HepG2 (cell line): ENCODE data around the gene ATP2B3. TPM values are rescaled to one million over a fixed set of nuclear protein-coding genes. Genes with fewer than 3 reads are reported as not detected.

ENCODE experiments used
- ATAC-seq: fragments of 200-7000 bp; cut with Tn5 transposase; 3 replicates; pipeline ENCODE4 v1.9.1; 2020; ENCODE audit warnings: mild to moderate bottlenecking, moderate library complexity
- BruUV-seq: library from RNA; stranded (reverse); fragments of 400-500 nt; replicated peaks from 2 replicates; lab custom pipeline; 2021; lab: Mats Ljungman, UMichigan
- CTCF ChIA-PET: fragments of 300-600 bp; formaldehyde crosslinking; extraction: SDS; loops from one replicate; lab custom pipeline; 2021; ENCODE audit warnings: low total read pairs, inconsistent platforms, low intra/inter-chr PET ratio; lab: Yijun Ruan, JAX
- POLR2A ChIA-PET: fragments of 350-600 bp; sonication (Branson Sonifier 250); formaldehyde crosslinking; loops from one replicate; lab custom pipeline; 2020; ENCODE audit warnings: antibody characterized with exemption, inconsistent platforms; lab: Yijun Ruan, JAX
- DNase-seq: peaks from one replicate; pipeline ENCODE4 v3.0.0-alpha.2; 2015; ENCODE audit warnings: low spot score
- FAIRE-seq: peaks from 3 replicates; lab custom pipeline; 2011; peaks lifted over from hg19 to GRCh38; lab: Jason Lieb, UNC
- H2AFZ ChIP-seq: one replicate; pipeline ENCODE4 v1.6.1; 2011; ENCODE audit warnings: low read length, inconsistent platforms
- H3K27ac ChIP-seq: fragments of 300-600 bp; 3 replicates; pipeline ENCODE4 v1.8.0; 2011; ENCODE audit warnings: mixed run types, mild to moderate bottlenecking, mixed read lengths, low read length, inconsistent platforms; ENCODE audit not compliant: insufficient read depth; ENCODE audit errors: extremely low read length
- H3K27me3 ChIP-seq, 2 experiments: fragments of 200-600 bp in 1 of 2; 2 replicates in 1 of 2; 3 replicates in 1 of 2; pipeline versions ENCODE4 v1.6.0 to v1.8.0; 2011; ENCODE audit warnings: low read length in 2 of 2, mild to moderate bottlenecking in 2 of 2, moderate library complexity in 2 of 2, inconsistent platforms in 1 of 2; ENCODE audit not compliant: insufficient read depth in 2 of 2, control insufficient read depth in 1 of 2
- H3K36me3 ChIP-seq, 2 experiments: fragments of 200-600 bp in 1 of 2; replicated peaks in 1 of 2; 2 replicates in 1 of 2; 3 replicates in 1 of 2; pipeline versions ENCODE4 v1.5.1 to v1.8.0; 2011; ENCODE audit warnings: low read length in 2 of 2, inconsistent platforms in 1 of 2; ENCODE audit not compliant: insufficient read depth in 2 of 2, control insufficient read depth in 1 of 2
- H3K4me1 ChIP-seq: 2 replicates; pipeline ENCODE4 v1.5.1; 2012; ENCODE audit warnings: low read length, inconsistent platforms; ENCODE audit not compliant: insufficient read depth
- H3K4me2 ChIP-seq: 2 replicates; pipeline ENCODE4 v1.6.0; 2011; ENCODE audit warnings: low read depth, low read length, inconsistent platforms
- H3K4me3 ChIP-seq, 3 experiments: fragments of 200-600 bp in 1 of 3; sonication (generic), shearing (Covaris generic) in 1 of 3; replicated peaks in 1 of 3; 2 replicates each; pipeline ENCODE4 v1.5.1; 2011 to 2016; ENCODE audit warnings: low read length in 3 of 3, inconsistent platforms in 2 of 3, low read depth in 2 of 3, mild to moderate bottlenecking in 2 of 3, control low read depth in 1 of 3, mixed read lengths in 1 of 3; ENCODE audit not compliant: insufficient read depth in 1 of 3
- H3K79me2 ChIP-seq: one replicate; pipeline ENCODE4 v1.6.1; 2011; ENCODE audit warnings: low read length, inconsistent platforms; ENCODE audit not compliant: insufficient read depth
- H3K9ac ChIP-seq: 2 replicates; pipeline ENCODE4 v1.6.0; 2011; ENCODE audit warnings: mild to moderate bottlenecking, low read depth, low read length, inconsistent platforms; ENCODE audit not compliant: insufficient read depth
- H3K9me3 ChIP-seq: 2 replicates; pipeline ENCODE4 v1.5.1; 2012; ENCODE audit warnings: mild to moderate bottlenecking, low read length
- H4K20me1 ChIP-seq: 2 replicates; pipeline ENCODE4 v1.6.0; 2011; ENCODE audit warnings: inconsistent platforms, mild to moderate bottlenecking, low read length, moderate library complexity; ENCODE audit not compliant: insufficient read depth
- DR1 ChIP-seq: sonication (generic); formaldehyde crosslinking; IDR thresholded peaks from 2 replicates; pipeline ENCODE4 v1.8.0; 2021; ENCODE audit warnings: mild to moderate bottlenecking, missing genetic modification reagents, inconsistent platforms
- EED ChIP-seq: sonication (generic); formaldehyde crosslinking; IDR thresholded peaks from 2 replicates; pipeline ENCODE4 v1.5.0; 2020; ENCODE audit warnings: mild to moderate bottlenecking, missing genetic modification reagents
- KDM5B ChIP-seq: sonication (generic); formaldehyde crosslinking; IDR thresholded peaks from 2 replicates; pipeline ENCODE4 v1.4.0; 2020; ENCODE audit warnings: missing genetic modification reagents, mild to moderate bottlenecking, borderline replicate concordance
- MZF1 ChIP-seq: sonication (generic); formaldehyde crosslinking; IDR thresholded peaks from 2 replicates; pipeline ENCODE4 v1.8.1; 2023; ENCODE audit warnings: mild to moderate bottlenecking, missing genetic modification reagents, borderline replicate concordance
- POLR2AphosphoS5 ChIP-seq: IDR thresholded peaks from 2 replicates; pipeline ENCODE4 v1.6.1; 2012; ENCODE audit warnings: low read depth, low read length
- RBFOX2 ChIP-seq: fragments of 200-400 bp; formaldehyde crosslinking; IDR thresholded peaks from 2 replicates; pipeline ENCODE4 v1.6.1; 2017; ENCODE audit warnings: low read depth, mild to moderate bottlenecking, low read length
- SRY ChIP-seq: sonication (generic); formaldehyde crosslinking; IDR thresholded peaks from 2 replicates; pipeline ENCODE4 v1.8.0; 2022; ENCODE audit warnings: mild to moderate bottlenecking, missing genetic modification reagents
- TAF1 ChIP-seq: sonication (generic); formaldehyde crosslinking; IDR thresholded peaks from 2 replicates; pipeline ENCODE4 v1.4.0; 2020; ENCODE audit warnings: missing genetic modification reagents
- THRA ChIP-seq: sonication (generic); formaldehyde crosslinking; IDR thresholded peaks from 2 replicates; pipeline ENCODE4 v1.4.0; 2020; ENCODE audit warnings: missing genetic modification reagents, borderline replicate concordance
- ZBTB20 ChIP-seq: sonication (generic); formaldehyde crosslinking; IDR thresholded peaks from 2 replicates; pipeline ENCODE4 v1.8.1; 2023; ENCODE audit warnings: missing genetic modification reagents, low read depth, mild to moderate bottlenecking, borderline replicate concordance
- ZNF674 ChIP-seq: sonication (generic); formaldehyde crosslinking; IDR thresholded peaks from 2 replicates; pipeline ENCODE4 v1.5.0; 2020; ENCODE audit warnings: low read depth, mild to moderate bottlenecking, missing genetic modification reagents
- WGBS: methylation state at CpG from one replicate; pipeline ENCODE4 v1.1.6; 2017; ENCODE audit warnings: low lambda C conversion rate; 5-methylcytosine and 5-hydroxymethylcytosine counted together
- in situ Hi-C: cut with HindIII; loops from 2 replicates; pipeline ENCODE4 v1.10.0; 2017; ENCODE audit warnings: low pct_unique_long_range_greater_than_20kb; ENCODE audit not compliant: extremely low pct_ligation_motif_present
- intact Hi-C: fragments of 100-400 bp; cut with micrococcal nuclease; formaldehyde crosslinking; loops from one replicate; pipeline ENCODE4 v1.10.0; 2022; ENCODE audit not compliant: unreplicated experiment
- polyA plus RNA-seq, 8 experiments: library from polyadenylated mRNA; depleted of rRNA in 3 of 8; stranded (reverse) in 7 of 8; unstranded in 1 of 8; fragments of >200 nt; fragmentation: Illumina TruSeq in 4 of 8; extraction: Trizol in 4 of 8; gene quantifications; 2 replicates each; pipeline versions ENCODE4 v1.2.1 to v1.2.3, GENCODE V29; 2011 to 2016; ENCODE audit warnings: low read depth in 4 of 8, missing spikeins in 1 of 8, mixed read lengths in 1 of 8; ENCODE audit not compliant: insufficient read depth in 1 of 8
- total RNA-seq, 5 experiments: library from RNA; depleted of rRNA; stranded (reverse); fragments of >200 nt; fragmentation: Illumina TruSeq; extraction: Trizol; gene quantifications; 2 replicates each; pipeline ENCODE4 v1.2.3, GENCODE V29; 2016; ENCODE audit warnings: low read depth in 1 of 5
- TF ChIP-seq, protein P1 (sequence below): sonication (generic); formaldehyde crosslinking; IDR thresholded peaks from 2 replicates; pipeline ENCODE4 v1.5.0; 2020; ENCODE audit warnings: mild to moderate bottlenecking, missing genetic modification reagents, borderline replicate concordance
- TF ChIP-seq, protein P2 (sequence below): sonication (generic); formaldehyde crosslinking; conservative IDR thresholded peaks from 2 replicates; pipeline ENCODE4 v1.8.1; 2023; ENCODE audit warnings: missing genetic modification reagents
- TF ChIP-seq, protein P3 (sequence below): fragments of 450-650 bp; IDR thresholded peaks from 2 replicates; pipeline ENCODE4 v1.6.1; 2016

The ATP2B3 gene
- total and polyA plus RNA-seq, 2 of the 13 experiments (the other 11 are each of a cell fraction or from before 2014, with no cell fraction given), result not detected

DNA sequence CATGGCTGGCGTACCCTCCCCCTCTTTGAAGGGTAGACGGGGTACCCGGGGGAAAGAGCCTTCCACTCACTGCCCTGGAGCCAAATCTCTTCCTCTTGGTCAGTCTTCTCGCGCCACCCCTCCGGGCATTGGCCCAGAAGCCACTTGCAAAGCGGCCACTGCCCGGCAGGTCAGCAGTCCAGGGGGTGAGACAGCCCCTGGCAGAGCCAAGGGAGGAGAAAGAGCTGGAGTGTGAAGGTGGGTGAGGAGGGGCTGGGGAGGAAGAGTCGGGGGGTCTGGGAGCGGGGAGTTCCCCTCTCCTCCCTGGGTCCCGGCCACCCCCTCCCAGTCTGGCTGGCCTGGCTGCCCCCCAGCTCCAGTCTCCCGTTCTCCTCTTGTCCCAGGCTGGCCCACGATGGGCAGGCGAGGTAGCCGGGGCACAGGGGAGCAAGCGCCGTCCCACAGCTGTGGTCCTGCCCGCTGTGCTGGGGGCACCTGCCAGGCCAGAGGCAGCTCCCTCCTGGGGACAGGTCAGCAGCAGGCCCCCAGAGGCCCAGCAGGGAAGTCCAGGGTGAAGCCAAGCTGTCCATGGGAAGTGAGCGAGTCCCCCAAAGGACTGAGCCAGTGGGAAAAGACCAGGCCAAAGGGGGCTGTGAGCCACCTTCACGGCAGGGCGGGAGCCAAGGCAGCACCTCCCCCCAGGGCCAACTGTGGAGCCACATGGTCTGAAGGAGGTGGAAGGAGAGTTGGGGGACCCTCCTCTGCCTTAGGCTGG lies 108.0 kb downstream of the ATP2B3 start:
- peak overlapping the region; percentile 100 for H3K27ac ChIP-seq
- H3K9ac ChIP-seq, result peak overlapping the region; percentile 95
- no peaks in the 10 kb centered on the region for H3K36me3 ChIP-seq
- no peaks in the 10 kb centered on the region for H3K27me3 ChIP-seq
- ChIA-PET POLR2A (interaction anchor here (1.4 to 11.8 kb wide), 5 partner anchors 11 to 101 kb away, joined by 5 to 596 read pairs (median 144); partner anchors contain the start of gene DUSP9), CTCF (no interaction called here)
- ATAC-seq (no peak; the same call in 2 of the 3 replicates), FAIRE-seq (peak; percentile 77), DNase-seq (no peak)
- peak overlapping the region; percentile 46 to 77 (median 69); a peak in 5 of 6 replicates for H3K4me3 ChIP-seq
- 7% methylated on average over 3 of the region's 21 CpGs for WGBS
- H3K79me2 ChIP-seq, result peaks cover 22% of the 10 kb centered on the region
- H3K4me2 ChIP-seq, result peak overlapping the region; percentile 91
- in situ Hi-C loops (no loop called here), intact Hi-C loops (no loop called here)
- H4K20me1 ChIP-seq, result no peaks in the 10 kb centered on the region
- H3K9me3 ChIP-seq, result no peaks in the 10 kb centered on the region
- no peak overlapping the region for H2AFZ ChIP-seq
- peaks cover 94% of the 10 kb centered on the region for H3K4me1 ChIP-seq
- no TSS peak for BruUV-seq
- no peak for TF ChIP-seq THRA (CRISPR knock-in tag)
- TF ChIP-seq KDM5B (CRISPR knock-in tag), result peak; percentile 6; the same call in 1 of the 2 replicates
- TF ChIP-seq ZNF674 (CRISPR knock-in tag), result no peak
- TF ChIP-seq TAF1, result peak; percentile 40; the same call in 1 of the 2 replicates
- peak; percentile 14; the same call in 1 of the 2 replicates for TF ChIP-seq SRY (CRISPR knock-in tag)
- TF ChIP-seq, protein P1, sequence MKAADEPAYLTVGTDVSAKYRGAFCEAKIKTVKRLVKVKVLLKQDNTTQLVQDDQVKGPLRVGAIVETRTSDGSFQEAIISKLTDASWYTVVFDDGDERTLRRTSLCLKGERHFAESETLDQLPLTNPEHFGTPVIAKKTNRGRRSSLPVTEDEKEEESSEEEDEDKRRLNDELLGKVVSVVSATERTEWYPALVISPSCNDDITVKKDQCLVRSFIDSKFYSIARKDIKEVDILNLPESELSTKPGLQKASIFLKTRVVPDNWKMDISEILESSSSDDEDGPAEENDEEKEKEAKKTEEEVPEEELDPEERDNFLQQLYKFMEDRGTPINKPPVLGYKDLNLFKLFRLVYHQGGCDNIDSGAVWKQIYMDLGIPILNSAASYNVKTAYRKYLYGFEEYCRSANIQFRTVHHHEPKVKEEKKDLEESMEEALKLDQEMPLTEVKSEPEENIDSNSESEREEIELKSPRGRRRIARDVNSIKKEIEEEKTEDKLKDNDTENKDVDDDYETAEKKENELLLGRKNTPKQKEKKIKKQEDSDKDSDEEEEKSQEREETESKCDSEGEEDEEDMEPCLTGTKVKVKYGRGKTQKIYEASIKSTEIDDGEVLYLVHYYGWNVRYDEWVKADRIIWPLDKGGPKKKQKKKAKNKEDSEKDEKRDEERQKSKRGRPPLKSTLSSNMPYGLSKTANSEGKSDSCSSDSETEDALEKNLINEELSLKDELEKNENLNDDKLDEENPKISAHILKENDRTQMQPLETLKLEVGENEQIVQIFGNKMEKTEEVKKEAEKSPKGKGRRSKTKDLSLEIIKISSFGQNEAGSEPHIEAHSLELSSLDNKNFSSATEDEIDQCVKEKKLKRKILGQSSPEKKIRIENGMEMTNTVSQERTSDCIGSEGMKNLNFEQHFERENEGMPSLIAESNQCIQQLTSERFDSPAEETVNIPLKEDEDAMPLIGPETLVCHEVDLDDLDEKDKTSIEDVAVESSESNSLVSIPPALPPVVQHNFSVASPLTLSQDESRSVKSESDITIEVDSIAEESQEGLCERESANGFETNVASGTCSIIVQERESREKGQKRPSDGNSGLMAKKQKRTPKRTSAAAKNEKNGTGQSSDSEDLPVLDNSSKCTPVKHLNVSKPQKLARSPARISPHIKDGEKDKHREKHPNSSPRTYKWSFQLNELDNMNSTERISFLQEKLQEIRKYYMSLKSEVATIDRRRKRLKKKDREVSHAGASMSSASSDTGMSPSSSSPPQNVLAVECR (CRISPR knock-in tag), result peak; percentile 17; the same call in 1 of the 2 replicates
- TF ChIP-seq, protein P2, sequence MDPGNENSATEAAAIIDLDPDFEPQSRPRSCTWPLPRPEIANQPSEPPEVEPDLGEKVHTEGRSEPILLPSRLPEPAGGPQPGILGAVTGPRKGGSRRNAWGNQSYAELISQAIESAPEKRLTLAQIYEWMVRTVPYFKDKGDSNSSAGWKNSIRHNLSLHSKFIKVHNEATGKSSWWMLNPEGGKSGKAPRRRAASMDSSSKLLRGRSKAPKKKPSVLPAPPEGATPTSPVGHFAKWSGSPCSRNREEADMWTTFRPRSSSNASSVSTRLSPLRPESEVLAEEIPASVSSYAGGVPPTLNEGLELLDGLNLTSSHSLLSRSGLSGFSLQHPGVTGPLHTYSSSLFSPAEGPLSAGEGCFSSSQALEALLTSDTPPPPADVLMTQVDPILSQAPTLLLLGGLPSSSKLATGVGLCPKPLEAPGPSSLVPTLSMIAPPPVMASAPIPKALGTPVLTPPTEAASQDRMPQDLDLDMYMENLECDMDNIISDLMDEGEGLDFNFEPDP (CRISPR knock-in tag), result 0 out of 2 replicates have a peak, but pooled peaks have one; percentile 83
- peak; percentile 85 for TF ChIP-seq RBFOX2
- 0 out of 2 replicates have a peak, but pooled peaks have one; percentile 10 for TF ChIP-seq POLR2AphosphoS5
- TF ChIP-seq ZBTB20, result 0 out of 2 replicates have a peak, but pooled peaks have one; percentile 56
- TF ChIP-seq EED (CRISPR knock-in tag), result no peak
- 0 out of 2 replicates have a peak, but pooled peaks have one; percentile 8 for TF ChIP-seq DR1
- no peak for TF ChIP-seq MZF1
- TF ChIP-seq, protein P3, sequence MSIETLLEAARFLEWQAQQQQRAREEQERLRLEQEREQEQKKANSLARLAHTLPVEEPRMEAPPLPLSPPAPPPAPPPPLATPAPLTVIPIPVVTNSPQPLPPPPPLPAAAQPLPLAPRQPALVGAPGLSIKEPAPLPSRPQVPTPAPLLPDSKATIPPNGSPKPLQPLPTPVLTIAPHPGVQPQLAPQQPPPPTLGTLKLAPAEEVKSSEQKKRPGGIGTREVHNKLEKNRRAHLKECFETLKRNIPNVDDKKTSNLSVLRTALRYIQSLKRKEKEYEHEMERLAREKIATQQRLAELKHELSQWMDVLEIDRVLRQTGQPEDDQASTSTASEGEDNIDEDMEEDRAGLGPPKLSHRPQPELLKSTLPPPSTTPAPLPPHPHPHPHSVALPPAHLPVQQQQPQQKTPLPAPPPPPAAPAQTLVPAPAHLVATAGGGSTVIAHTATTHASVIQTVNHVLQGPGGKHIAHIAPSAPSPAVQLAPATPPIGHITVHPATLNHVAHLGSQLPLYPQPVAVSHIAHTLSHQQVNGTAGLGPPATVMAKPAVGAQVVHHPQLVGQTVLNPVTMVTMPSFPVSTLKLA, result no peak
